NB4 (cell line): ENCODE results near the gene ATXN1.
"Not testable (repeated sequence)": the region's sequence is repeated elsewhere in the genome, so short reads cannot be mapped to it uniquely, and the experiment has no call there.

Experiments
- POLR2A ChIP-seq: IDR thresholded peaks from 2 replicates; pipeline ENCODE4 v1.6.1; 2011; ENCODE audit warnings: mild to moderate bottlenecking; ENCODE audit not compliant: insufficient read length; ENCODE audit errors: extremely low read depth
- TF ChIP-seq, protein P1 (sequence below): IDR thresholded peaks from one replicate; pipeline ENCODE4 v1.5.1; 2012; ENCODE audit warnings: low read depth, low read length

DNA sequence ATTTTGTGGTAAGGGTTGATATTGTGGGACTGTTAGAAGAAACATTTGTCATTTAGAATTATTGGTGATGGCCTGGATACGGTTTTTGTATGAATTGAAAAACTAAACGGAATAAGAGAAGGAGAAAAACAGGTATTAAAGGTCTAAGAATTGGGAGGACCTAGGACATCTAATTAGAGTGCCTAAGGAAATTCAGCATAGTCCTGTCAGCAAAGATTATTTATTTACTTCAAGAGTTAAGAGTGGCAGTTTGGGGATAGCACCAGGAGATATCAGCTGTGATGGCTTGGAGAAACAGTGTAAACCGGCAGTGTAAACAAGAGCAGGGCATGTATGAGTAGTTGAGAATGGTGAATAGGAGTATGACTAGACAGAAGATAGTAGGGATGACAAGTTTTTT is 501.7 kb downstream of the ATXN1 start:
- TF ChIP-seq POLR2A, result not testable (repeated sequence)
- TF ChIP-seq, protein P1, sequence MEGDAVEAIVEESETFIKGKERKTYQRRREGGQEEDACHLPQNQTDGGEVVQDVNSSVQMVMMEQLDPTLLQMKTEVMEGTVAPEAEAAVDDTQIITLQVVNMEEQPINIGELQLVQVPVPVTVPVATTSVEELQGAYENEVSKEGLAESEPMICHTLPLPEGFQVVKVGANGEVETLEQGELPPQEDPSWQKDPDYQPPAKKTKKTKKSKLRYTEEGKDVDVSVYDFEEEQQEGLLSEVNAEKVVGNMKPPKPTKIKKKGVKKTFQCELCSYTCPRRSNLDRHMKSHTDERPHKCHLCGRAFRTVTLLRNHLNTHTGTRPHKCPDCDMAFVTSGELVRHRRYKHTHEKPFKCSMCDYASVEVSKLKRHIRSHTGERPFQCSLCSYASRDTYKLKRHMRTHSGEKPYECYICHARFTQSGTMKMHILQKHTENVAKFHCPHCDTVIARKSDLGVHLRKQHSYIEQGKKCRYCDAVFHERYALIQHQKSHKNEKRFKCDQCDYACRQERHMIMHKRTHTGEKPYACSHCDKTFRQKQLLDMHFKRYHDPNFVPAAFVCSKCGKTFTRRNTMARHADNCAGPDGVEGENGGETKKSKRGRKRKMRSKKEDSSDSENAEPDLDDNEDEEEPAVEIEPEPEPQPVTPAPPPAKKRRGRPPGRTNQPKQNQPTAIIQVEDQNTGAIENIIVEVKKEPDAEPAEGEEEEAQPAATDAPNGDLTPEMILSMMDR, result not testable (repeated sequence)
